Activated CD8-positive, alpha-beta memory T cell treated with anti-CD3 and anti-CD28 coated beads, Interleukin-2, amount 50 U/mL, for 24 hours (primary cell): Measurements from ENCODE around the gene LPP.

Experiments
- DNase-seq: peaks from one replicate; pipeline ENCODE4 v3.0.0-alpha.2; 2020; ENCODE audit errors: extremely low read depth

LPP gene

DNA sequence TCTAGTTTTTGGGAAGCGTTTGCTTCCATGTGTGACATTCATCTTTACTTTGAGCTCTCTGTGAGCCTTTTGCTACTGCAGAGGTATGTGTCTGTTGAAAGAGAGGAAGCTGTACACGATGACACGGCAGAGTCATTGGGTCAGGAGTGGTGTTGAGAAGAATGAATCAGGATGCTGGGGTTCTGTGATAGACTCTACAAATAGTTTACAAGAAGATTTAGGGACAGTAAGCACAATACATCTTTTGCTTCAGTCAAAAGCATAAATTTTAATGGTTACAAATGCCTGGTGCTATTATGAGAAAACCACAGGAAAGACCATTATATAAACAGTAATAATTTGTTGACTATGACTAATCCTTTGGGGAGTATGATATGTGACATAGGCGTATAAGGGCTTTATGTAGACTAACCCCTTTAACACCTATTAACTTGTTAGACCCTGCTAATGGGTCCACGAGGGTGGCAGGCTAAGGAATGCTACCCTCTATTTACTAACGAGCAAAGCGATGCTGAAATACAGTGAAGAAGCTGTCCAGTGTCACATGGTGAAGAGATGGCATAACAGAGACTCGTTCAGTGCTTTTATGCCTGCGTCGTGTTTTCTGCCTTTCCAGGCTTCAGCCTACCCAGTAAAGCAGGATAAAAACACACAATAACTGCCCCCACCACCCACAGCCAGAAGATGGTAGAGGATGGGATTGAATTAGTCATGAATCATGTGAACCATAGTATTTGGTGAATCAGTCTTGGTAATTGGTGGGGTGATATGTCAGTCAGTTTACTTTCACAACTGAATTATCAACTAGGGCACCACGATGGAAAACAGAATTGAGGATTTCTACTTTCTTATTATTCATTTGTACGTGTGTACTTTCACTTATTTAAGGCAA, 118.8 kb downstream of the LPP start:
- no peak for DNase-seq

DNA sequence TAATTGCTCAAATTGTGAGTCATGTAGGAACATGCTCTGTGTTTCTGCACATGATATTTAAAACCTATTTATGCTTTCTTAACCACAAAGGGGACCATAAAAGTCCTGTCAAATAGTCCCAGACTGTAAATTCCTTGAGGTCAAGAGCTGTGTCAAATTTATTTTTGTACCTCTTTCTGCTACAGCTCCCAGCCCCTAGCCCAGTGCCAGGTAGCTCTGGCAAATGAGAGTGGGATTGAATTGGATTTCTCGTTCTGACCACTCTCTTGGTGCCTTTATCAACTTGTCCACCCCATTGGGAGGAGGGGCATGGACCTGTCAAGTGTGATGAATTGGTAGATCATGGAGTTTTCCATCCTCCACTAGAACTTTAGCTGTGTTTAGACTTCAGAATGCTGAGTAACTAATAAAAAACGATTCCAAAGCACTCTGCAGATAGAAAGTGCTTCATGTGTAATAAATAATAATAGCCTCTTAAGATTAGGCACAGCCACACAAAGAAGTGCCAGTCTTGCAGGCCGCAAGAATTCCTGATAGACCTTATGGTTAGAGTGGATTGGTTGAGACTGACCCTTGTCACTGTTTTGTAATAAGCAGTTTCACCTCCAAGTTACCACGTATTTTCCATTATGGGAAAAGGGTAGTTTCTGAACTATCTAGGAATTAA, 120.4 kb downstream of the LPP start:
- DNase-seq = no peak

DNA sequence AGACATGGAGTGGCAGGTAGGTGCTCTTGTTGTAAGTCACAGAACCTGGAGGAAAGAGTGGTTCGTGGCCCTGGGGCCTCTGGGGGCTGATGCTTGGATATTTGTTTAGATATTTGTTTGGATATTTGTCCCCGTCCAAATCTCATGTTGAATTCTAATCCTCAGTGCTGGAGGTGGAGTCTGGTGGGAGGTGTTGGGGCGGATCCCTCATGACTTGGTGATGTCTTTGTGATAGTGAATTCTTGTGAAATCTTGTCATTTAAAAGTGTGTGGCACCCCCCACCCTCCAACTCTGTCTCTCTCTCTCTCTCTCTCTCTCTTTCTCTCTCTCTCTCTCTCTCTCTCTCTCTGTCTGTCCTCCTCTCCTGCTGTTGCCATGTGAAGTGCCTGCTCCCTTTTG, 122.4 kb downstream of the LPP start:
- no peak for DNase-seq

DNA sequence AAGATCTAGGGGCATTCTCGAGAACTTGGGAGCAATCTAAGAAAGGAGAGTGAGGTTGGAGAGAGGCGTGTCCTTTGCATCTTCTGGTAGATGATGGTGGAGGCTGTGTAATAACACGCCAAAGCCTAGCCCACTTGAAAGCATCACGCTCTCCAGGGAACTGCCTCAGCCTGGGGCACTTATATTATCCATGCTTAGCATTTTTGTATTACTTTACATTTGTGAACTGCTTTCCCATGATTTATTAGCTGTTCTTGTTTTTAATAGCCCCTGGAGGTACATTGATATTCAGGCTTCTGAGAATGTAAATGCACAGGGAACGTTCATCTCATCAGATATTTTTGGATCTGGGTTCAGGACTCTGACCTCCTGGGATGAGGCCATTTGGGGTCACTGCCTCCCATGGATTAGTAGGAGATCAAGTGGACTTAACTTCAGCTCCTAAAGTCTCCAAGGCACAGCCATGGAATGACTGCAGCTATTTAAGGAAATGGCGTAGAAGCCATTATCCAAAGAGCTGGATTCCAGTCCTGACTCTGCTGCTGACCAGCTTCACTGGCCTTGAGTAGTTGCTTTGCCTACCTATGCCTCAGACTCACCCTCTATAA, 124.9 kb downstream of the LPP start:
- DNase-seq = no peak

DNA sequence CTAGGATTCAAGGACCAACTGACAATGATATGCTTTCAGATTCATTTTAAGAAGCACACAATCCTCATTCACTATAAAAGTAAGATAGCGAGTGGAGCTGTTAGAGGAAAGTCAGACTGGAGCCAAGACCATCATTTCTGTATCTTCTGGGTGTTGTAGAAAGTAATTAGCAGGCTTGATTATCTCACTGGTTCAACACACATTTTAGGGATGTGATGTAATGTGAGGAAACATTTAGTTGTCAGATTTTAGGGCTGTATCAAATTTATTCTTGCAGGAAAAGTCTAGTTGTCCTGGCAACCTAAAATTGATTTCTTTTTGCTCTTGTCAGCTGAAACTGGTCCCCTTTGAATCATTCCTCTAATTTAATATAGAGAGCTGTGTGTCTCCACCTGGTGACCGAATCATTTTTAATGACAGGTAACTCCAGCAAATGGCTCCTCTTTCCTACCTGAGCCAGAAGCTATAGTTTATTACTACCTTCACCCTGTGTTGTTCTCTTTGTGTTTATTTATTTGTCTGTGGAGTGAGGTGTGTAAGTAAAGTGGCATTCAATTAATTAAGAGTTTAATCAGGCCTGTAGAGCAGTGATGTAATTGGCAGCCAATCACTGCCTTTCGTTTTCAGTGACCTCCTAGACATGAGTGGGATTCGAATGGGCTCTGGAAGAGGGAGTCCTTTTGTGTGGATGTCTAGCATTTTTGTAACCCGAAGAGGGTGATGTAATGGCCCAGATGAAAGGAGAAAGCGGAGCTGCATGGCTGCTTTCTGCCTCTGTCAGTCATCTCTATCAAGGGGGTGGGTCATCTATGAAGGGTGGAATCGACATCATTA, 125.8 kb downstream of the LPP start:
- no peak for DNase-seq

DNA sequence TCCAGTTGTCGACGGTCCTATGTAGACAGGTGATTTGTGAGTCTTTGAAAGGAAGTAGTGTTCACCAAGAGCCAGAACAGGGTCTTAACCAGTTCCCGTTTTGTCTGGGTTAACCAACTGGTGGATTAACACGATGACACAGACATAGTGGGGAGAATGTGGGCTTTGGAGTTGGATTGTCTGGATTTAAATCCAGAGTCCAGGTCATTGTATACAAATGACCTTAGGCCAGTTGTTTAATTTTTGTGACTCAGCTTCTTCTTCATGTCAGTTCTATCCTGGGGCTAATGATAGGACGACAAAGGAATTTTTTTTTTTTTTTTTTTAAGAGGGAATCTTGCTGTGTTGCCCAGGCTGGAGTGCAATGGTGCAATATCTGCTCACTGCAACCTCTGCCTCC, 126.7 kb downstream of the LPP start:
- no peak for DNase-seq

DNA sequence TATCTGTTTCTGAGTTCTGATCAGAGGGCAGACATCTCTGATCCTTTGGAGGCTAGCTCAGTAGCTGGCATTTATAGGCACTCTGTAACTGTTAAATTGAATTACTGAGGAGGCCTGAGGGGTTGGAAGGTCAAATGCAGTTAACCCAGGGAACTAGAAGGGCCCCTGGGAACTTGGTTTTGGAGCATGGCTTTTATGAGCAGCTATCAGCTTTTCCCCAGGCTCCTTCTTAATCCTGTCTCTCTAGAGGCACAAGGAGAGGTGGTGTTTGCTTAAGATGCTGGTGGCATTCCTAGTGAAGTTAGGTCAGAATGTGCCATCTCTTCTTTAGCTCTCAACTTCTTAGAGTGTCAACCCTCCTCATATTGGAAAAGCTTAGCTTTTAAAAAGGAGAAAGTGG, 128.9 kb downstream of the LPP start:
- DNase-seq = no peak

DNA sequence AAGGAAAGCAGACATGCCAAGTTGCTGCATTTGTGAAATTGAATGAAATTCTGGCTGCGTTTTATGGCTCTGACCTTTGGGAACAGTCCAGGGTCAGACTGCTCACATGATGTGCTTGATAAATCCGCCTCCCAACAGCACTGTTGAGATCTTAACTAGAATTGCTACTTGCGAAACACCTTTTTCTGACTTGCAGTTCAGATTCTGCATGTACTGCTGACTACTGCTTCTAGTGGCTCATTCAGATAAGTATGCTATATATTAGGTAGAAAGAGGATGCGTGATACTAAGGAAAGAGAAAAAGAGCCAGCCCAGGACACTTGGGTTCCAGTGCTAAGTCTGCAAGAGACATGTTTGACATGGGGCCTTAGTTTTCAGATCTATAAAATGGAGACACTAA, 129.4 kb downstream of the LPP start:
- no peak for DNase-seq

DNA sequence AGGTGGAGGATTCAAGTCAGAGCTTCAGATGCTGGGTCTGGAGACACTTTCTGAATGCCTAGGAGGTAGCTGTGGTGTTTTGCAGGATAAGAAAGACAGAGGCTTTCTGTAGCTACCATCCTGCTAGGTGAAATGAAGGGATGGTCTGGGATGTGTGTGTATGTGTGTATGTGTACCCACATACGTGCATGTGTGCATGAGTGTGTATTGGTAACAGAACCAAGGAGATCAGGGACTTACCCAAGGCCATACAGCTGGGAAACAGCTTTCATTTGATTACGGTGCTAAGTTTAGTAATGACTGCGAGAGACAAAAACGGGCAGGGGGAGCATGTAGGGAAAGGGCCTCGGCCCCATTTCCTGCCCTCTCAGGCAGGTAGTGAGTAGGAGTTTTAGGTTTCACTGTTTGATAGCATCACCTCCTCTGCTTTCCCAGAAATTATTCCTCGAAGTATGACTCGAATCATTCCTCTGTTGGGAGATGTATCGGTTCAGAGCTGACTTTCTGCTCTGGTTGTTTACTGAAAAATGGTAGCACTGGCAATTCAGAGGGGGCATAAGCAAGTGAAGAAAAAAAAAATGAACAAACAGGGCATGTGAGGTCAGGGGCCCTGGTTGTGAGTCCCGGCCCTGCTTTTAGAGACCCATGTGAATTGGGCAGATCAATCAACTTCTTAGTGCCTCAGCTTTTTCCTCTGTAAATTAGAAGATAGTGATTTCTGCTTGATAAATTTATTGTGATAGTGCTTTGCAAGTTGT, 130.7 kb downstream of the LPP start:
- DNase-seq = no peak

DNA sequence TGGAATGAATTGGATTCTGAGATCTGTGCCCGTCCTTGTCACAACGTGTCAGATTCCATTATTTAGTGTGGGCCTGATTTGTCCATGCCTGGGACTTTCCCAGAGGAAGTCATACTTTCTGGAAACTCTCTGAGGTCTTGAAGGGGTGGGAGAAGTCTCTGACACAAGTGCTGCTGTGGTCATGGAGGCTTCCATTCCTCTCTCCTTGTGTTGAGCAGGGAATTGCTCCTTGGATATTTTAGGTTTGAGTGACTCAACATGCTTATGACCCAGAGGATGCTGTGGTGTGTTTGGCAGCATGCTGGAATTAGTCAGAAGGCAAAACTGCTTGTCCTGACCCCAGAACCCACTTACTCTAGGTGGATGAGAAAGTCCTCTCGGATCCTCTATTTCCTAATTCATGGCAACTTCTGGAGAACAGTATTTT, 132.1 kb downstream of the LPP start:
- no peak for DNase-seq

DNA sequence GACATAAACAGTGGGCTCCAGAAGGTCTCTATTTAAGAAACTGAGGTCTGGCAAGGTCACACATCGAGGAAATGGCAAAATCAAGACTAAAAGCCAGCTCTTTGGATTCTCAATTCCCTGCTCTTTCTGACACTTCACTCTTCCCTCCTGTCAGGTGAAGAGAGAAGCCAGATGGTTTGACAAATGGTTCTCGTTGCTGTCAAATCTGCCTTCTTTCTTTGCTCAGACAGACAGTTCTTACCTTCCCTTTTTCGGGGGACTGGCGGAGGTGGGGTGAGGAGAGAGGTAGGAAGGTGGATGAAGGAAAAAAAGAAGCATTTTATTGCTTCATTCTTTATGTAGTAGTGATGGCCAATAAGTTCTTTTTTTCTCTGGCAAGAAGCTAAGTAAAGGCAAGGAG, 133.4 kb downstream of the LPP start:
- DNase-seq = no peak

DNA sequence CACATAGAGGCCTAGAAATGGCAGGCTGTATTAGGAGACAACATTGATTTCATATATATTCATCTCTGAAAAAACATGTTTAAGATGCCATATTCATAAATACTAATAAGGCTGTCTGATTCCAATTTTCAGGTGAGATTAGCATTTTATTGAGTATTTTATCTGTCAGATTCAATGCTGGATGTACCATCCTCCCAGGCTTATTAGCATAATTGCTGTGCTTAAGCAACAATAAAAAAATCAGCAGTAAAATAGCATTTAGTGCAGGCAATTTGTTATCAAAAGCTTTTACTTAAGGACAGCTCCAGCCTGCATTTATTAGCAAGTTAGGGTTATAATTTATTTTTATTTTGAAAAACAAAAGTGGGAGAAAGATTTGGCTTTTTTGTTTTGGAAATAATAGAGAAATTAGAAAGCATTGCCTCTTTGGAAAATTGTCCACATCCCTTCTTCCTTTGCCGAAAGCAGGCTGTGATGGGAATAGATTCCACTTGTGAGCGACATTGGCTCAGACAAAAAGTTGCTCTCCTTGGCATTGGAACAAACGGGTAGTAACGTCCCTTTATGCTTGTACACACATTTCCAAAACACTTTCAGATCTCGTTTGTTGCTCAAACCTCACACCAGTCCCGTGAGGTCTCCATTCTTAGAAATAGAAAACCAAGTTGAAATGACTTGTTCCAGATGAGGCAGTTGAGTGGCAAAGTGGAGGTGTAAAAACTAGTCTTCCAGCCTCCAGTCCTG, 134.0 kb downstream of the LPP start:
- no peak for DNase-seq

DNA sequence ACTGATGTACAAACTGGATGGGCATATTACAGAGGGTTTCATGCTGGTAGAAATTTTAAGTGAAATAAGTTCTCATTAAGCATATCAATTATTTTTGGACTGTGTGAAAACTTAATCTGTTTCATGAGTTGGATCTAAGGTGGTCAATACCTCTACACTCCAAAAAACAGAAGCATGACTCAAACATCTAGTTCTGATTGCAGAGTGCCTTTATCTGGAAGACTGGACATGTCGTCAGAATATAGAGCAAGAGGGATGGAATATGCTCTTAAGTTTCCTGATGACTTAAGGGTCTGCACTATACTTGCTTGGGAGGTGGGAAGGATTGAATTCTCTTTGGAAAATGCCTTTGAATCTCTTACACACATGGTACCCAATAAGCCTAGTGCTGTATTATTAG, 138.3 kb downstream of the LPP start:
- DNase-seq = no peak

DNA sequence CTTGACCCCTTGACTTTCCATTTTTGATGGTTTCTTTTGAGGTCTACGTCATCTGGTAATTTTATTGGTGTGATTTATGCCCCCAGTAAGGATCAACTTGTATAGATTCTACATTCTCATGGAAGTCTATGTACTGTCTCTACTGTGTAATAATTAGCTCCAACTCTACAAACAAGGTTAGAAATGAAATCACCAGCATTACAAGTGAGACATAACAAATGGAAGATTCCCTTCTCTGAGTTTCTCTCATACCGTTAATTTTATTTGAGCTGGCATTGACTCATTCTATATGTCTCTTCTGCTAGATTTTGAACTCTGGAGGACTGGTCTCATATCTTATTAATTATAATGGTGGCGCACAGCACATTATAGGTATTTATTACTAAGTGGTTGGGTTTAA, 138.9 kb downstream of the LPP start:
- no peak for DNase-seq

DNA sequence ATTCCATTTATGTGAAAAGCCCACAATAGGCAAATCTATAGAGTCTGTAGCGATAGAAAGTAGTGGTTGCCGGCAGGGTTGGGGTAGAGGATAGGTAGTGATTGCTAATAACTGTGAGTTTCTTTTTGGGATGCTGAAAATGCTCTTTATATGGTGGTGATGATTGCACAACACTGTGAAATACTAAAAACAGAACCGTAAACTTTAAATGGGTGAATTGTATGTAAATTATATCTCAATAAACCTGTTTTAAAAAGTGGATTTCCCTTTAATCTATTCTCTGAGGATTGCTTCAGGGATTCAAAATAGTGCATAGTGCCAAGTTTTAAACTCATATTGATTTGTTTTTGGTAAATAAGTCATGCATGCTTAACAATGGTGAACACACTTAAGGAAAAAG, 140.2 kb downstream of the LPP start:
- DNase-seq = no peak

DNA sequence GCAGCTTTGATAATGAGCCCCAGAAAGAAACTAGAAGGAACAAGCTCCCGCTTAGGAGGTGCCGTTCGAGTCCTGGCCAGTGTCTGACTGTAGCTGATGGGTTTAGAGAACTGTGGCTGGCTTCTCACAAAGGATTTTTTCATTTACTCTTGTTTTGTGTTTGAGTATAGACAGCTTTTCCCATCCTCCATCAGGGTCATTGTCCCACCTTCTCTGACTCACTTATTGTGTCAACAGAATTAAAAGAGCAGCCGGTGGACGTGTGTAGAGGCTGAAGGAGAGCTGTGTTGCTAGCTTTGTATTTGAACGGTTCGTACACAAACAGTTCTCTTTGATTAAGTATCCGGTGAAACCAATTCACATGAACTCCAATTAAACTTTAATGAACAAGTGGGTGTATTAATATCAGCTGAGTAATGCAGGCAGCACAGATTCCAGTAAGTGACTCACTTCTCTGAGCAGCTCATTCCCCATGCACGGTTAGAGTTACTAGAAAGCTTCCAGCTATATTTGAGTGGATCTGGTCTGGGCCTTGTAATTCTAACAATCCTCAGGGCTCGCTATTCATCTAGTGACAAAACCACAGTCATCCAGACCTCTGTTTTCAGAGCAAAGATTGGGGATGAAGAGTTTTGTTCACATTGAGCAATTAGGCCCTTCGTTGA, 141.0 kb downstream of the LPP start:
- no peak for DNase-seq

DNA sequence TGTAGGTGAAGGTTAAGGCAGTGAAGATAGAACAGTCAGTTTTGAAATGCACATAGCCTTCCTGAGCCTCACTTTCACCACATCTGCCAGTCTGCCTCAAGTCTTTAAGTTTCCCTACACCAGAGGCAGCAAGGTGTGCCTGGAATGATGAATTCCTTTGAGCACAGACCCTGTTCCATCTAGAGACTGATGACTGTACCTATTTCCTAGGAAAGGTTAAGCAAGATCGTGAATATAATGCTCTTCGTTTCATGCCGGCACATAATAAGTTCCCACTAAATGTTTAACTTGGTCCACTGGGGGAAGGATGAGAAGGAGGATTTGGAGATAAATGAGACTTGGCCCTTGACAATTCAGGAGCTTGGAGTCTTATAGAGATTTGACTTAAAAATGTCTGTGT, 141.9 kb downstream of the LPP start:
- DNase-seq = no peak

DNA sequence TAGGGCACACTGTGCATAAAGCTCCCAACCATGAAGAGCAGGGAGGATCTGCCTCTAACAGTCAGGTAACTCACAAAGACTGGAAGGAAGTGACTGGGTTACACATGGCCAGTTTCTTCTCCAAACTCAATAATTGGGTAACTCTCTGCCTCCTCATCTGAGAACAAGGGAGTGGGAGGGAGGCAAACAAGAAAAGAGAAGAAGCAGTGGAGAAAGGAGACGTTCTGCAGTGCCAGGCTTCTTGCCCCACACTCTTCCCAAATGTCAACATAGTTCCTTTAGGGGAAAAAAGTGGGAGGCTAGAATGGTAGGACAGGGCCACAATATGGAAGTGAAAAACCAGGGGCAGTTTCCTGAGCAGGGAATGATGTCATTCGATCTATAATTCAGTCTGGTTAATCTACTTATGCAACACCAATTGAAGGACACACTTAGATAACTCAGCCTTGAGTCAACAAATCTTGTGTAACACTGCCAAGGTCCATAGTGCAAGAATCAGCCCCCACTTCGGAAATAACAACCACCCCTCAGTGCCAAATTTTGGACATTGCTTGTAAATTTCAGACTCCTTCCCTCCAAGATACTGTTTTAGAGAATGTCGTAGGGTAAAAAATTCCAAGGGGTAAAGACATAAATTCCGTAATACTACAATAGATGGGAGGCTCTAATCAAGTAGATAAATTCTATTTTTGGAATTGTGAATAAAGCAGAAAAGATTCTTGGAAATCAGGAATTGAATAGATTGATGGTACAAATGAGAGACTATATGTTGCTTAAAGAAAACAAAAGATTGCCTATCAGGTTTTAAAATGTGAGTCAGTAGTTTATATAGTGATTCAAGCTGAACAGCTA, 143.0 kb downstream of the LPP start:
- no peak for DNase-seq

DNA sequence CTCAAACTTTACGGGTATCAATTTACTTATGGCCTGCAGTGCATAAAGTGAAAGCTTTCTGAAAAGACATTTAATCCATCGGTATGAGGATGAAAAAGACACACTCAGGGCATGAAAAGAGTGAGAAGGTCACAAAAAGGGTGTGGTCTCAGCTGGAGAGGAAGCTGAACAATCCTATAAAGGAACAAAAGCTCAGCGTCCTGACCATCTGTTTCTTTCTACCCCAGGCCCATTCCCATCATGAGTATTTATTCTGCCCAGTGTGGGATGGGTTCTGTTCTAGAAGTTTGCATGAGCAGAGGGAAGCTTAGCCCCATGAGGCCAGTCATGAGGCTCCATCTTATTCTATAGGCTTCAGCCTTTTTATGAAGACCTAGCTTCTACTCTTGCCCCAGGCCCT, 144.6 kb downstream of the LPP start:
- DNase-seq = no peak
